GM19455 (cell line): ENCODE data around the gene ADGRL3.
"Not testable (repeated sequence)": the region's sequence is repeated elsewhere in the genome, so short reads cannot be mapped to it uniquely, and the experiment has no call there.

ENCODE experiments used
- ATAC-seq: cut with Tn5 transposase; IDR thresholded peaks from one replicate; pipeline ENCODE4 v1.9.1; 2021; ENCODE audit not compliant: unreplicated experiment

The ADGRL3 gene

GRCh38 chr4:61771056-61771455, 570.9 kb downstream of the ADGRL3 start:
- no peak for ATAC-seq

- ATAC-seq: no peak
These were observed 572.0 kb downstream of the ADGRL3 start for GRCh38 chr4:61772126-61772525.

DNA sequence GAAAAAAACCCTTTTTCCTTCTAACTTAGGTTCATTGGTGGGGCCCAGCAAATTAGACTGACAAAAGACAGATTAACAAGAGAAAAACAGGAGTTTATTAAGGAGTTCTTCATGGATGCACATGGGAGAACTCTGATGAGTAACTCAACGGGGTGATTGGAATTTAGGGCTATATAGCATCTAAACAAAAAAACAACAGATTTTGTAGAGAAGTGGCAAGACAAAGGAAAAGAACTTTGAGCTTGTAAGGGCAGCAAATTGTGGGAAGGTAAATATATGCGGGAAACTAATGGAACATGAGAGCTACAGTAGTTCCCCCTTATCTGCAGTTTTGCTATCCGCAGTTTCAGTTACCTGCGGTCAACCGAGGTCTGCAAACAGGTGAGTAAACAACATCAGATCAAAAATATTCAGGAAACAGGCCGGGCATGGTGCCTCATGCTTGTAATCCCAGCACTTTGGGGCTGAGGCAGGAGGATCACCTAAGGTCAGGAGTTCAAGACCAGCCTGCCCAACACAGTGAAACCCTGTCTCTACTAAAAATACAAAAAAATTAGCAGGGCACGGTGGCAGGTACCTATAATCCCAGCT, 573.6 kb downstream of the ADGRL3 start:
- no peak for ATAC-seq

GRCh38 chr4:61782133-61782532, 582.0 kb downstream of the ADGRL3 start:
- no peak for ATAC-seq

DNA sequence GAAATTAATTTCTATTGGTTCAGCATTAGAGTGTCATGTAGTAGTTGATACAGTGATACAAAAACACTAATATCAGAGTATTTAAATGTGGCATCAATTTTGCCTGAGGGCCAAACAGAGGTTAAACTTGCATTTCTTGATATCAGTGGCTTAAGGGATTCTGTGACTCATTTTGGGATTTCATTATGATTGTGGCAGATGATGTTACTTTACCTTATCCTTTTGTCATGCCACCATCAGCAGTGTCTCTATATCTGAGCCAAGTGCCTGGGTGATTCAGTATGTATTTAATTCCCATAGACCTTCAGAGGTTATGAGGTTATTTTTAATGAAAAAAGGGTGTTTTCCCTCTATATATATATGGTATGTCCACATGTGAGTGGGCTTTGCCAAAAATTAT, 582.9 kb downstream of the ADGRL3 start:
- peak; percentile 71 for ATAC-seq

- no peak for ATAC-seq
These were observed 585.6 kb downstream of the ADGRL3 start for GRCh38 chr4:61785761-61786160.

GRCh38 chr4:61786211-61786610, 586.1 kb downstream of the ADGRL3 start:
- no peak for ATAC-seq

- ATAC-seq: no peak
These were observed 595.9 kb downstream of the ADGRL3 start for GRCh38 chr4:61795998-61796397.

GRCh38 chr4:61799794-61800193, 599.7 kb downstream of the ADGRL3 start:
- ATAC-seq: no peak

GRCh38 chr4:61805227-61805626, 605.1 kb downstream of the ADGRL3 start:
- no peak for ATAC-seq

DNA sequence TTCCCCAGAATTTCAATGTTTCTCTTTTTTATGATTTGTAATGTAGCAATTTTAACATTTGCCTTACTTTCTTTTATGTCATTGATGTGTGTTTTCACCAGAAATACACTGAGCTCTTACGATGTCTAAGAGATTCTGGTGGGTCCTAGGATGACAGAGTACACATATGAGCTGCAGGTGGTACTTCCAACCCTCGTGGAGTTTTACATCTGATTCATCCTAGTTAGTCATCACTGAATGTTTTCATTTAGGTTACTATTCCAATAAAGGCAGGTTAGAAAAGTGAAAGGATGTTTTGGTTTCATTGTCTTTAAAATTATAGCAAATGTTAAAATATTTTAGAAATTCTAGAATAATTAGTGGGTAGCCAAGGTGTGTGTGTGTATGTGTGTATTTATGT, 605.9 kb downstream of the ADGRL3 start:
- no peak for ATAC-seq

GRCh38 chr4:61812171-61812570, 612.0 kb downstream of the ADGRL3 start:
- no peak for ATAC-seq

DNA sequence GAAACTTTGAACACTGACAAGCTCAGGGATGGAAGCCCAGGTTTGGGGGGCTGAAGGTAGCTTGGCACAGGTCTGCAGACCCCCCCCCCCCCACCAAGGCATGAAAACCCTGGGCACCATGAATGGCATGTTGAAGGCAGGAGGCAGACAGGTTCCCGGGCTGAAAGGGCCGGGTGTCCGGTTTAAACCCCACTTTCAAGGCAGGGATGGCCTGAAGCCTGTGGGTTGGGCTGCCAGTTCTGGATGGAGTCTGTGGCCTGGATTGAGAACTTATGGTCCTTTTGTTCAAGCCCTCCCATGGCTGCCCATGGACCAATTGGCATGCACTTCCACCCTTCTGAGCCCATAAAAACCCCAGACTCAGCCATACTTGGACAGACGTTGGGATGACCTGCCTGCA, 616.9 kb downstream of the ADGRL3 start:
- no peak for ATAC-seq

DNA sequence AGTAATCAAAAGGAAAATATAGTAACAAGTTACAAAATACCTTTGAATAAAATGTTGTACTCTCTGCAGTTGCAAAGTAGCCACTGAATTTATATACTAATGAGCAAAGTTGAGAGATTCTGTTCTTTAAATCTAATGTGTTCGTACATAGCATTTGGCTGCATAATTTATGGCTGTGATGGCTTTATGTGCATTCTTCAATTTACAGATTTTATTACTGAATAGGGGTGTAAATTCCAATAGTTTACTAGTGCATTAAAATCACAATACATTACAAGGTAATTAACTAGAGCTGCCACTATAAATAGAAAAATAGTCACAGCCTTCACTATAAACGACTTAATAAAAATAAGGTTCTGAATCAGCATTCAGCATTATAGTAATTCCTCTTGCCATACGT, 620.0 kb downstream of the ADGRL3 start:
- ATAC-seq: no peak

GRCh38 chr4:61824454-61824853, 624.3 kb downstream of the ADGRL3 start:
- no peak for ATAC-seq

GRCh38 chr4:61827907-61828391, 627.8 kb downstream of the ADGRL3 start:
- no peak for ATAC-seq

DNA sequence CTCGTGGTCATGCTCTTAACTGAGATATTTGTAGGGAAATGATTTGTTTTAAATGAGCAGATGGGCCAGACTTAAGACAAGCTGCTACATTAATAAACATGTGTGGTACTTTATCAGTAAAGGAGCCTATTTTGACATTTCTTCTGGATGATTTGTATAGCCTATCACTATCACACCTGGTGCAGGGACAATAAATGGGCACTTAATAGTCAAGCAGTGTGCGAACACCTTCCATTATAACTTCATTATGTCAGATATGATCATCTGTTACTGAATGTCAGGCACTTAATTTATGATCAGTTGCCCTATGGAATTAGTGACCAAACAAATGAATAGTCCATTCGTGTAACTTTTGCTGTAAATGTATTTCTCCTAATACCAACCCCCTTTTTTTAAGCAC, 628.8 kb downstream of the ADGRL3 start:
- ATAC-seq: no peak

- no peak for ATAC-seq
These were observed 631.9 kb downstream of the ADGRL3 start for GRCh38 chr4:61831987-61832386.

- no peak for ATAC-seq
These were observed 637.3 kb downstream of the ADGRL3 start for GRCh38 chr4:61837395-61837794.

GRCh38 chr4:61838072-61838471, 637.9 kb downstream of the ADGRL3 start:
- no peak for ATAC-seq

DNA sequence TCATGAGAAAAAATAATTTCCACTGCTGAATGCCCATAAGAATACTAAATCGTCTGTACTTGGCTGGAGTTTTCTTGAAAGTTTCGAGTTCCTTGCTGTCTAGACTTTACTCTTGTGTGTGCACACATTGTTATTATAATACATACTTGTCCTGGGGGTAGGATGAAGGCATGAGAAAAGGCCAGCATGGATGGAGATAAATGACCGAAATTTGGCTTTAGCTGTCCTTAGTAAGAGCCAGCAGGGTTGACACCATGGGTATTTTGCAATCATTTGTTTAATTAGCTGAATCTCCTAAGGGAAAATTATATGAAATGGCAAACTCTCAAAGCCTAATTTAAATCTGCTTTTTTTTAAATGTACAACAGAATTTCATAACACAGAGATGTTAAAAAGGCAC, 641.6 kb downstream of the ADGRL3 start:
- ATAC-seq: no peak

- ATAC-seq: no peak
These were observed 651.0 kb downstream of the ADGRL3 start for GRCh38 chr4:61851126-61851525.

DNA sequence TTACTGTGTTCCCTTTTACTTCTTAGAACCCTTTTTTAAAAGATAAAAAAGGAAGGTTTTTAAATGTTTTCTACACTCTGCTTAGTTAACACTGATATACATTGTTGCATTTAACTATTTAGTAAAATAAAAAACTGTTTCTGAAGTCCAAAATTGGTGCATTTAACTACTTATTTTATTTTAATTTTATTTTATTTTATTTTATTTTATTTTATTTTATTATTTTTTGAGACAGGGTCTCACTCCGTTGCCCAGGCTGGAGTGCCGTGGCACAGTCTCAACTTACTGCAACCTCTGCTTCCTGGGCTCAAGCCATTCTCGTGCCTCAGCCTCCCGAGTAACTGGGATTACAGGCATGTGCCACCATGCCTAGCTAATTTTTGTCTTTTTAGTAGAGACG, 652.0 kb downstream of the ADGRL3 start:
- not testable (repeated sequence) for ATAC-seq
